GM18511 (cell line): ENCODE measurements around the gene ATP8B4.

ENCODE experiments used
- ATAC-seq: cut with Tn5 transposase; IDR thresholded peaks from one replicate; pipeline ENCODE4 v1.9.1; 2021; ENCODE audit warnings: mild to moderate bottlenecking, moderate library complexity; ENCODE audit not compliant: unreplicated experiment

ATP8B4 gene

DNA sequence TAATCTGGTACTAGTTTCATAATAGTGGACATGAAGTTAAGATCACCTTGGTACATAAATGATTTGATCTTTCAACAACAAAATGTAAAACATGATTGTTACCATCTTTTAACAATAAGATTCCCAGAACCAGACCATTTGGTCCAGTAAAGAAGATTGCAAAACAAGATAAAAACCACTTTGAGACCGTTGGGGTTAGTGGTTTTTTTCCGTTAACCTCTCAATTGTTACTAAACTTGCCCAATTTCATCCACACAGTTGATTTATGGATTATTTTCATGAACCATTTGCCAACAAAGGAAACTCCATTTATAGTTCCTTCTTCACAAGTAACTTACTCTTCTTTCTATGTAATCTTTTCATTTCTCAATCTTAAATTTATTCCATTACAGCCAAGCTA lies 53.8 kb downstream of the ATP8B4 start:
- no peak for ATAC-seq

DNA sequence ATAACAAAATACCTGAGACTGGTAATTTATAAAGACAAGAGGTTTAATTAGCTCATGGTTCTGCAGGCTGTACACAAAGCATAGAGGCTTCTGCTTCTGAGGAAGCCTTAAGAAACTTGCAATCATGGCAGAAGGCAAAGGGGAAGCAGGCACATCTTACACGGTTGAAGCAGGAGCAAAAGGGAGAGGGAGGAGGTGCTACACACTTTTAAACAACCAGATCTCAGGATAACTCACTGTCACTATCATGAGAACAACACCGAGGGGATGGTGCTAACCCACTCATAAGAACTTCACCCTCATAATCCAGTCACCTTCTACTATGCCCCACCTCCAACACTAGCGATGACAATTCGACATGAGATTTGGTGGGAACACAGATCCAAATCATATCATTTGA lies 54.4 kb downstream of the ATP8B4 start:
- no peak for ATAC-seq

DNA sequence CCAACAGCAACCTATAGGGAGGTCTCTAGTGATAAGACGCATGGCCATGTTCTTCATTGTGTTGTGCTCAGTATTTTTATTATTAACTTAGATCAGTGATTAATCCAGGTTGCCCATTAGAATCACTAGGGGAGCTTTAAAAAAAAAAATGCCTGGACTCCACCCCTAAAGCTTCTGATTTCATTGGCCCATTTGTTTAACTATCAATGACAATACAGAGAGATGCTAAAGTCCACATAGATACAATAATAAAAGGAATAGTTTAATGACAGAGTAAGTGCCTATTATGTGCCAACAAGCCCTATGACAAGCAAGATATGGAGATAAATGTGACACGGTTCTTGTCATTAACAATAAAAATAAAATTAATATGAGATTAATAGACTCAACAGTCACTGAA lies 55.8 kb downstream of the ATP8B4 start:
- no peak for ATAC-seq

DNA sequence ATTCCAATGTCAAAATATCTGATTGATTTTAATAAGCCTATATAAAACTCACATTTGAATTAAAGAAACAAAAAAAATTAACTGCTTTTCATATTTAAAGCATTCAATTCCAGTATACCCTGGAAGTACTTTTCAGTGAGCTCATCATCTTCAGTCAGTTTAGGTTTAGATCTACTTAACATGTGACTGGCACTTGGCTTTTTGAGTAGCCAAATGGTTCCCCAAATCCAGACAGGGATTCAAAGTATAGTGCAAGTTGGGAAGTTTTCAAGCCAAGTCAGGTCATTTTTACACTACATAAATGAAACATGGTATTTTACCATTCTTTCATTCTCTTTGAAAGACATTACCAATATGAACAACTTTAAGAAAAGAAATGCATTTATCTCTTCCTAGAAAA lies 57.5 kb downstream of the ATP8B4 start:
- ATAC-seq, result no peak

DNA sequence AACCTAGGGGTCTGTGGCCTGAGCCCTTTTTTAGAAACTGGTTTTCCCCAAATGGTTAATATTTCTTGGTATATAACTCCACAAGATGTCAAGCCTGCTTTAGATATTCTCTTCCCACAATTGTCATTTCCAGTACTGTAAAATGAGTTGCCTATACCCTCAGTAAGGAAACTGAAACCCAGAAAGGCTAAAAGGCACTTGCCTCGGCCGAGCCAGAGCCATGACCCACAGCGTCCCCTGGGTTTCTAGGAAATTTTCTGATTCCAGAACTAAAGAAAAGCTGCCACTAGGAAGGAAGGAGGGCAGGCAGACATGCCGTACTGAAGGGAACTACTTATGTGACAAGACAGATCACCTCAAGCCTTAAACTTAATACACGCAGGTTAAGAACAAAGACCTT lies 59.1 kb downstream of the ATP8B4 start:
- ATAC-seq, result no peak

DNA sequence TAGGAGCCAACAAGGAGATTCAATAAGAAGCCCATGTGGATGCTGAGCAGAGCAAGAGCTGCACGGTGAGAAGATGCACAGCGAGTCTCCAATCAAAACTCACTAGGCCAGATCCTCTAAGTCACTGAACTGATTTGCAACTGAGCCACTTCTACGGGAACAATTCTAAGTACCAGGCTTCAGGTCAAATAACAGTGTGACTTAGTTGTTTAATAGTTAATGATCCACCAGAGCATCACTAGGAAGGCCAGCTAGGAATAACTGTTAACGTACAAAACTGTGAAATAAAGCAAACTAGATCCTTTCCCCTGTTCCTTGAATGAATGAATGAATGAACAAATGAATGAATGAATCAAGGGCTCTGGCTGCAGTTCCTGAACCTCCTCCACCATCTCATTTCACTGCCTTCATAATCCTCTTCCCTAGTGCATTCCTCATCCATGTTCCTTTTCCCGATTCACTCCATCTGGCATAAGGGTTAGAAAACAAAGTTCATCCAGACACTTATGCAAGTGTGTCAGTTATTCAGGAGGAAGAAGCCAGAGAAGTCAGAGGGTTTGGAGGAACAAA lies 59.7 kb downstream of the ATP8B4 start:
- no peak for ATAC-seq

DNA sequence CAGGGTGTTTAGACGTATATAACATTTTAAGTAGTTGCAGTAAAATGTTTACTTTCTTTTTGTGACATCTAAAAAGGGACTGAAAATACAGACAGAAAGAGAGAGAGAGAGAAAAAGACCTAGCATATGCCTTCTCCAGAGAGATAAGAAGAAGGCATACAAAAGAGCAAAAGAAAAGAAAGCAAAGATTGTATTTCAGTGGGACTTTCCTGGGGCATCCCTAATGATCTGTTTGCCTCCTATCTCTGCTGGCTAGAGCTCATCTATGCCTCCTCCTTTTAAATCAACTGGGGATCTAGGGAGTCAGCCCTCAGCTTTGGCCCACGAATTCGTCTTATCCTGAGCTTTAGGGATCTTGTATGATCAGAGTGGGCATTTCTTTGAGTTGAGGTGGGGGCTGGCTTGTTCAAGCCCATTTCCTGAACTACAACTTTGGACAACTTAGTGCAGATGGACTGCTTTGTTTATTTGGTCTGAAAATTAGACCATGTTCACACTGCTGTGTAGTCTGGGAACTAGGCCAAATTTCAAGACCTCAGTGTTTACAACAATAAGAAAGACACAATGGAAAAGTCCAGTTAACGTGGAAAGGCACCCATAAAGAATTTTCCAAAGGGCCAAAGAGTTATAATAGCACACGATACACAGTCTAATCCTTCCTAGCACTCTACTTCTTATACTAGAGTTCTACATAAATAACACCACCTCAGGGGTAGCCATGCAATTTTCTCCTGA lies 61.0 kb downstream of the ATP8B4 start:
- ATAC-seq, result no peak

DNA sequence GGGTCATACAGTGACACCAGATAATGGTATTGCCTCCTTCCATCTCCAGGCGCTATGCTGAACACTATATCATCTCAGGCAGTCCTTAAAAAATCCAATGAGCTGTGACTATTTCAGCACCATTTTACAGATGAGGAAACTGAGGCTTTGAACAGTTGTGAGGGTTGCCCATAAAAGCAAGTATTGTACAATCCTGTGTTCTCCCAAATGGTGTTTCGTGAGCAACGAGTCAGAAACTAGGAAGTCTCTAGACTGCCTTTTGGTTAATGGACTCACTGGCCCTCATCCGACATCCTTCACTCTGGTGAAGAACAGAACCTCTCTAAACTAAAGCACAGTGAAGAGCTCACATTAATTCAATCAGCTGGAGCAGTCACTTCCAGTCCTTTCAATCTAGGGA lies 61.8 kb downstream of the ATP8B4 start:
- ATAC-seq, result no peak

DNA sequence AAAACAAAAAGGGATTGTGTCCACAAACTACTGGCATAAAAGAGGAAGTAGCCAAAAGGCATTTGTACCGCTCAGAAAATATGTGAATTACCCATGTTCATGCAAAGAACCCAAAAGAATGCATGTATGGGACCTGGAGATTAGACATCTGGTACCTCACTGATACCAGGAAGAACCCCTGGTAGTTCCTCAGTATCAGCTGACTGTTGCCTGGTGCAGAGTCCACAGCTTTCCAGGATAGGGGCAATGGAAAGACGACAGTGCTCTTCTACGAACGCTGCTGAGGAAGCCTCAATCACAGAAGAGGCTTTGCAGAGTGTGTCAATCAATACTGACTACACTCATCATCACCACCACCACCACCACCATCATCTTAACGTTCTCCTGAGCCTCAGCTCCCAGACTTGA lies 63.3 kb downstream of the ATP8B4 start:
- ATAC-seq, result no peak

DNA sequence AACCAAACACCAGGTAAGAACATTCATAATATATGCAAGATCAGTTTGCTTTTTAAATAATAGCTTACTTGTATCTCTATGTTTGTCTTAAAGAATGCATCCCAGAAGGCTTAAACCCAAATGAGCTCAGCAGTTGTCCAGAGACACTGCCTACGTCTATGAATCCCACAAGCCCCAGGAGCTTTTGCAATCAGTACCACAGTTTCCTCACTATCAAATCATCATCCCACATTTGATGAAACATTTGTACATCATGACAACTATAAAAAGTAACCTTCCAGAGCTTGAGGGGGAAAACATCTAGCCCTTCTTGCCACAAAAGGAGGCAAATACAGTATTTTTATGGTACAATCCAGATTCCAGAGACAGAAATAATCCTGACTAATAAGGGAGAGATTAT lies 63.7 kb downstream of the ATP8B4 start:
- ATAC-seq, result no peak

DNA sequence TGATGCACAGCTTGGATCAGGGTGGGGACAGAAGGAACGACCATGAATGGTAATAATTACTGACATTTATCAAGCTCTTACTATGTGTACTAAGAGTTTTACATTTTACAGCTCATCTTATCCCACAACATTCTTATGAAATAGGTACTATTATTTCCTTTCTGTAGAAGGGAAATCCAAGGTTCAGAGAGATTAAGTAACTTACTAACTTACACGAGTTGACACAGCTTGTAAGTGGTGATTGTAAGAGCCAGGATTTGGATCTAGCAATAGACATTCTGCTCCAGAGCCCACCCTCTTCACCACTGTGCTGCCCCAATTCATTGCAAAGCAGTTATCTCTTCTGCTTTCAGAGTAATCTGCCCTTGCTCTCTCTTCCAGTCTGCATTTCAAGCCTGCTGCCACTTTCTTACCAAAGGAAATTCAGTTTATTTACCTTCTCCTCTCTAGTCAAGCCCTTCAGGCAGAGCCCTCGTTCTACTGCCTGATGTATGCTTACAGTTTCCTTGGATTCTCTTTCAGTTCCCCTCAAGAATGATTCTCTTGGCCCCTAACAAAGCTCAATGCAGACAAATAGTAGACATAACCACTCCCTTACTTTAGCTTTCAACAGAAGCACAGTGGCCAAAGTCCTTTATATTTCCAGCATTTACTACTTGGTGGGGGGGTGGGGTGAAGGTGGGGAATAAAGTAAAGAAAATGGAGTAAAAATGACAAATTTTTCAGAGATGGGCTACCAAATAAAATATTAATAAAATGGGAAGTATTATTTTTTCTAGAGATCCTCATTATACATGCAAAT lies 65.8 kb downstream of the ATP8B4 start:
- ATAC-seq, result no peak

DNA sequence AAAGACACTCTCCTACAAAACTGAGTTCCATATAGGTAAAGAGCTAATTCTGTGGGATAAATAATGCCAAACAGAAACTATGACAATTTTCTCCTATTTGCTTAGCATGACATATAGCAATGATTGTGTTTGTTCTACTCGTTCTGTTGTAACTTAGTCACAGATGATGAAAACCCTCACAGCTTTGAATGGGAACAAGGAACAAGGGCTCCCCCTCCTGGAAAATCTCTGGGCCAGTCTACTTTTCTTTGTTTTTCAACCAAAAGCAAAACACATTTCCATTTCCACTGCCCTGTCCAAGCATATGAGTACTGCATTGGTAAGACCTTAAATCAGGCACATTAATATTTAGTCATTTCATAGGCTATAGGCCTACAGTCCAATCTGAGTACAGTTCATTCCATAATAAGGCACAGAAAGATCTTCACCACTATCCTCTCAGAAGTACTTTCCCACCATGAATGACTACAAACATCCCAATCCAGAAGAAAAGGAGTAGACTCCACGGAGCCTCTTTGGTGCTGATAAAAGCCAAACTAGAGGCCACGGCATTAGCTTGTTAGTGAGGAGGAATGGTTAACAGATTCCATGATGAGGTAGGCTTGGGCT lies 67.1 kb downstream of the ATP8B4 start:
- no peak for ATAC-seq

DNA sequence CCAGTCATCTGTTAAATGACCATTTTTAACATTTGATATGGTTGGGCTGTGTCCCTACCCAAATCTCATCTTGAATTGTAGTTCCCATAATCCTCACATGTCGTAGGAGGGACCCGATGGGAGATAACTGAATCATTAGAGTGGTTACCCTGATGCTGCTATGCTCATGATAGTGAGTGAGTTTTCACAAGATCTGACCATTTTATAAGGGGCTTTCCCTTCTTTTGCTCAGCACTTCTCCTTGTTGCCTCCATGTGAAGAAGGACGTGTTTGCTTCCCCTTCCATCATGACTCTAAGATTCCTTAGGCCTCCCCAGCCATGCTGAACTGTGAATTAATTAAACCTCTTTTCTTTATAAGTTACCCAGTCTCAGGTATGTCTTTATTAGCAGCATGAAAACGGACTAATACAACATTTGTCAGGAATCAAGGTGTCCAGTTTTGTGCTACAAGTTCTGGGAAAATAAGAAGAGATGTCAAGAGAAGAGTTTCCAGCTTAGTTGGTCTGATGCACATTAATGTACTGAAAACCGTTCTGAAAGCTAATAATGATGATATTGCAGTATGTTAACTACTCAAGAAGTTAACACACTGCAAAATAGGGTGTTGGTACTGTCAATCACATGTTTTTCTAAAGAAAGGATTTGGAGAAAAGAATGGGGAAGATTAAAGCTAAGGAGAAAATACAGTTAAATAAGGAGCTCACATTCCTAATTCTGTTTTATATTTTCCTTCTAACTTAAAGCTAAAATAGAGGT lies 67.9 kb downstream of the ATP8B4 start:
- no peak for ATAC-seq

DNA sequence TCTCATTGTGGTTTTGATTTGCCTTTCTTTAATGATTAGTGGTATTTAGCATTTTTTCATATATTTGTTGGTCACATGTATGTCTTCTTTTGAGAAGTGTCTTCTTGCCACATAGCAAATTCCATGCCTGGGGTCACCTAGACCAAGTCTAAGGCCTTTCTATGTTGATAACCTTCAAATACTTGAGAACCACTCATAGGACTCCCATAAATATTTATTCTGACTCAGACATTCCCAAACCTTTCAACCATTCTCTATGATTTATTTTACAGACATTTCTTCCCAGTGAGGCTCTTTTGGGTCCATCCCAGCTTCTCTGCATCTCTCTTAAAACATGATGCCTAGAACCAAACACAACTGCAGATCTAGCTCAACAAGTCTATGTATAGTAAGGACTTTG lies 69.2 kb downstream of the ATP8B4 start:
- no peak for ATAC-seq

DNA sequence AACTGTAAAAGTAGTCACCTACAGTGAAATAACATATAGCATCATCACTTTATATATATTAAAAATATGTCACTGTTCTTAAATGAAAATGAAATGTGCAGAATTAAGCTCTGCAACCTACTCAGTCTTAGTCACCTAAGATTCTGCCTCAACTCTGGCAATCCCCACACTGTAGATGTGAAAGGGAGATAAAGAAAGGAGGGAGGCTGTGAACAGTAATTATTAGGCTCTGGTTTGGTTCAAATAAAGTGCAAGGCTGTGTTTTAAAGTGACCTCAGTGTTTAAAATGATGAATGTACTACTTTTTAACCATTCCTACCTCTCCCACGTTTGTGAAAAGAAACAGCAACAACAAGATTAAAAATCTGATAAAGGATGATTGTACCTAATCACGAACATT lies 72.2 kb downstream of the ATP8B4 start:
- no peak for ATAC-seq

DNA sequence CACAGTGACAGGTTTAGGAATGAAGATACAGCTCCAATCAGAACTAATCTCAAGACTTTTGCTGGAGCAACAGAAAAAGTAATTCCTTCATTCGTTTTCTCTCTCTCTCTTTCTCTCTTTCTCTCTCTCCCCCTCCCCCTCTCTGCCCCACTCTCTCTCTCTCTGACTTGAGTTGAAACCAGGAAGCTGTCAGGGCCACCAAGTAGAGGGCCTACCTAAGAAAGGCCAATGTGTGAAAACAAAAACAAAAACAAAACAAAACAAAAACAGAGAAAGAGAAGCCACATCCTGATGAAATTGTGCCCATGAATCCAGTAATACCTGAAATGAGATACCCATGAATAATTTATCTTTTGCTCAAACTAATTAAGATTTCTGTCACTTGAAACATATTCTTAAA lies 72.9 kb downstream of the ATP8B4 start:
- ATAC-seq, result no peak

DNA sequence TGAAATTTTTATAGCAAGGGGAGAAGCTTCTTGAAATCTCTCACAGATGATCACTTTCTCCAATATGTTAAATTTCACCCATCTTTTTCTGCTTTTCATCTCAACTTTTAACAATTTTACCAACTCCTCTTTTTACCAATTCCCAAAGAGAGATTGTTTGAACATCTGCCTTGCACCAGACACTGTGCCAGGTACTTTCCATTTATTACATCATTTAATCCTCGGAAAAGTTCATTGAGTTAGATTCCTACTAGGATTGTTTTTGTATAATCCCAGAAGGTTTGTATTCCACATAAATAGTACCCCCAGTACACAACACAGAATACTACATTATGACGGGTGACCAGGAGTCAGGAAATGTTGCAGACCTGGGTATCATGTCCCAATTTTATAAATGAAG lies 74.1 kb downstream of the ATP8B4 start:
- no peak for ATAC-seq

DNA sequence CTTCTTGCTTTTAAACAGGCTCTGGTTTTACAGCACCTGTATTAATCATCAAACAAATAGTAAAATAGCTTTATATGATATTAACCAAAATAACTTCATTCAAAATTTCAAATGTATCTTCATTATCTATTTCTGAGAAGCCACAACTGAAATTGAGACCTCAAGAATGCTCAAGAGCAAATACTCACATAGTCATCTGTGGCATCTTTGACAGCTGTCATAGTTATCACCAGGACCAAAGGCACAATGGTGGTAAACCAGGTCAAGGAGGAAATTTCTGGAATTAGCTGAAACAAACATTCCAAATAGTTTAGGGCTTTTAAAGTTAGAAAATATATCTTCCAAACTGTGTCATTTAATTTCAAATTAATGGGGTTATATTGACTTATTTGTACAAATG lies 74.6 kb downstream of the ATP8B4 start:
- no peak for ATAC-seq

DNA sequence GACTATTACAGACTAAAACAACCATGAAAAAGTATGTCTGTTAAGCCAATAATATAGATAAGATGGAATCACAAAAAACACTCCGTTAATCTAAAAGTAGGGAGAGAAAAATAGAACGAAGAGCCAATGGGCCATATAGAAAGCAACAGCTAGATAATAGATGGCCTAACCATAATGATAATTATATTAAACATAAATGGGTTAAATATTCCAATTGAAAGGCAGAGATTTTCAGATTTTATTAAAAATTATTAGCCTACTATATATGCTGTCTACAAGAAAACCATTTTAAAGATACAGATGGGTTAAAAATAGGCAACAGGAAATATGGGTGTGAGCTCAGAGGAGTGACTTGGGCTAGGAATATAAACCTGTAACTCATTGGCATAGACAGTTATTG lies 76.3 kb downstream of the ATP8B4 start:
- no peak for ATAC-seq

DNA sequence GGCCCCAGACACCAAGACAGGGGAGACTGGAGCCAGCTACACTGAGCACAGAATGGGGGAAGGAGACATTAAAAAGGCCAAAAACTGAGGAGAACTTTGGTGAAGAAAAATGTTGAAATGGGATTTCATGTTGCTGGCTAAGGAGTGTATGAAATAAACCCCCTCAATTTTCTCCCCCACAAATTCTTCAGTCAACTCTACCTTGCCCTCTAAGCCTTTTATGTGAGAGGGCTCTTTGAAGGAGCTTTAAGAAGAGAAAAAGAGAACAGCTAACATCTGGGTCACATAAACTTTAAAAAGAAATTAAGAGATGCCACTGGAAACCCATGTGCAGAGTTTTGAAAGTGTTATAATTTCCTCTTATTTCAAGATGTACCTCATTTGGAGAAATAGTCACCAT lies 88.6 kb downstream of the ATP8B4 start:
- no peak for ATAC-seq

DNA sequence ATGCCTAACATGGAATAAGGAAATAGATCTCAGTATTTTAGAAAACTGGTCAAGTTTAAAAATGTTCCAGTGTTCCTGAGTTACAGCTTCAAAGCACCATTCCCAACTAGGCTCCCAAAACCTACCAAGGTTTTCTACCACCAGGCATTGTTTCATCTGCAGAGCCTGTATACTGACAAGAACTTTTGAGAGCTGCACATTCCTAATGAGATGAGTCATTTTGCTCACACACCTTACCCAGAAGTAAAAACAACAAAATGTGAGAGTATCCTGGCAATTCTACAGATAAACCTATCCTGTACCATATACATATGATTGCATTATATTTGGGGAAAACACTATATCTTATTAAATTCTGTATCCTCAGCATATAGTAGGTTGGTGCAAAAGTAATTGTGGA lies 90.7 kb downstream of the ATP8B4 start:
- no peak for ATAC-seq
